DMS153 (cell line): Measurements from ENCODE around the gene ZBTB40.

Experiments used
- DNase-seq: peaks from one replicate; lab custom pipeline; 2025; lab: John Stamatoyannopoulos, UW

The ZBTB40 gene

GRCh38 chr1:22533244-22533895, 81.7 kb downstream of the ZBTB40 start:
- no peak for DNase-seq

- no peak for DNase-seq
Measured at GRCh38 chr1:22534951-22535350, 83.3 kb downstream of the ZBTB40 start.

- no peak for DNase-seq
Measured at GRCh38 chr1:22535399-22535798, 83.7 kb downstream of the ZBTB40 start.

- DNase-seq, result no peak
Measured at GRCh38 chr1:22536506-22536905, 84.9 kb downstream of the ZBTB40 start.

GRCh38 chr1:22537441-22538139, 85.9 kb downstream of the ZBTB40 start:
- no peak for DNase-seq

- DNase-seq, result no peak
Measured at GRCh38 chr1:22539510-22540118, 88.0 kb downstream of the ZBTB40 start.

- no peak for DNase-seq
Measured at GRCh38 chr1:22540337-22540736, 88.7 kb downstream of the ZBTB40 start.

- DNase-seq, result no peak
Measured at GRCh38 chr1:22542886-22543285, 91.2 kb downstream of the ZBTB40 start.

GRCh38 chr1:22543679-22544078, 92.0 kb downstream of the ZBTB40 start:
- no peak for DNase-seq

- no peak for DNase-seq
Measured at GRCh38 chr1:22544606-22545005, 93.0 kb downstream of the ZBTB40 start.

GRCh38 chr1:22545141-22545540, 93.5 kb downstream of the ZBTB40 start:
- no peak for DNase-seq

GRCh38 chr1:22547186-22547817, 95.7 kb downstream of the ZBTB40 start:
- no peak for DNase-seq

GRCh38 chr1:22547818-22548462, 96.3 kb downstream of the ZBTB40 start:
- DNase-seq, result no peak

- DNase-seq, result no peak
Measured at GRCh38 chr1:22550021-22550420, 98.4 kb downstream of the ZBTB40 start.

- no peak for DNase-seq
Measured at GRCh38 chr1:22551591-22551990, 99.9 kb downstream of the ZBTB40 start.

- DNase-seq, result no peak
Measured at GRCh38 chr1:22552021-22552420, 100.4 kb downstream of the ZBTB40 start.

- DNase-seq, result no peak
Measured at GRCh38 chr1:22553104-22553880, 101.6 kb downstream of the ZBTB40 start.

- DNase-seq, result no peak
Measured at GRCh38 chr1:22553991-22554522, 102.4 kb downstream of the ZBTB40 start.

GRCh38 chr1:22555371-22555656, 103.7 kb downstream of the ZBTB40 start:
- no peak for DNase-seq

- no peak for DNase-seq
Measured at GRCh38 chr1:22556391-22557104, 104.9 kb downstream of the ZBTB40 start.
